ENCODE results near the gene B4GALNT3. TPM values are rescaled to one million over a fixed set of nuclear protein-coding genes. Genes with fewer than 3 reads are reported as not detected.

B4GALNT3 gene
- total and polyA plus RNA-seq, 2 of the 13 experiments (the other 11 are each of a cell fraction or from before 2014, with no cell fraction given): 3.2 to 4.4 TPM

GRCh38 chr12:452667-453210 lies 7.0 kb upstream of the B4GALNT3 start (continued):
- TF ChIP-seq, protein P1, sequence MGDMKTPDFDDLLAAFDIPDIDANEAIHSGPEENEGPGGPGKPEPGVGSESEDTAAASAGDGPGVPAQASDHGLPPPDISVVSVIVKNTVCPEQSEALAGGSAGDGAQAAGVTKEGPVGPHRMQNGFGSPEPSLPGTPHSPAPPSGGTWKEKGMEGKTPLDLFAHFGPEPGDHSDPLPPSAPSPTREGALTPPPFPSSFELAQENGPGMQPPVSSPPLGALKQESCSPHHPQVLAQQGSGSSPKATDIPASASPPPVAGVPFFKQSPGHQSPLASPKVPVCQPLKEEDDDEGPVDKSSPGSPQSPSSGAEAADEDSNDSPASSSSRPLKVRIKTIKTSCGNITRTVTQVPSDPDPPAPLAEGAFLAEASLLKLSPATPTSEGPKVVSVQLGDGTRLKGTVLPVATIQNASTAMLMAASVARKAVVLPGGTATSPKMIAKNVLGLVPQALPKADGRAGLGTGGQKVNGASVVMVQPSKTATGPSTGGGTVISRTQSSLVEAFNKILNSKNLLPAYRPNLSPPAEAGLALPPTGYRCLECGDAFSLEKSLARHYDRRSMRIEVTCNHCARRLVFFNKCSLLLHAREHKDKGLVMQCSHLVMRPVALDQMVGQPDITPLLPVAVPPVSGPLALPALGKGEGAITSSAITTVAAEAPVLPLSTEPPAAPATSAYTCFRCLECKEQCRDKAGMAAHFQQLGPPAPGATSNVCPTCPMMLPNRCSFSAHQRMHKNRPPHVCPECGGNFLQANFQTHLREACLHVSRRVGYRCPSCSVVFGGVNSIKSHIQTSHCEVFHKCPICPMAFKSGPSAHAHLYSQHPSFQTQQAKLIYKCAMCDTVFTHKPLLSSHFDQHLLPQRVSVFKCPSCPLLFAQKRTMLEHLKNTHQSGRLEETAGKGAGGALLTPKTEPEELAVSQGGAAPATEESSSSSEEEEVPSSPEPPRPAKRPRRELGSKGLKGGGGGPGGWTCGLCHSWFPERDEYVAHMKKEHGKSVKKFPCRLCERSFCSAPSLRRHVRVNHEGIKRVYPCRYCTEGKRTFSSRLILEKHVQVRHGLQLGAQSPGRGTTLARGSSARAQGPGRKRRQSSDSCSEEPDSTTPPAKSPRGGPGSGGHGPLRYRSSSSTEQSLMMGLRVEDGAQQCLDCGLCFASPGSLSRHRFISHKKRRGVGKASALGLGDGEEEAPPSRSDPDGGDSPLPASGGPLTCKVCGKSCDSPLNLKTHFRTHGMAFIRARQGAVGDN (CRISPR knock-in tag; IDR thresholded peaks at IDR 0.05): peak; percentile 42; the same call in 1 of the 2 replicates
- no peak for TF ChIP-seq LCORL (IDR thresholded peaks at IDR 0.05)
- TF ChIP-seq LCORL (CRISPR knock-in tag; IDR thresholded peaks at IDR 0.05): no peak
- TF ChIP-seq ATF2 (CRISPR knock-in tag; IDR thresholded peaks at IDR 0.05): no peak
- TF ChIP-seq MIER2 (CRISPR knock-in tag; IDR thresholded peaks at IDR 0.05): no peak
- TF ChIP-seq ZMYM3 (CRISPR knock-in tag; IDR thresholded peaks at IDR 0.05): 0 out of 2 replicates have a peak, but pooled peaks have one; percentile 18
- TF ChIP-seq HOXA5 (CRISPR knock-in tag; IDR thresholded peaks at IDR 0.05): no peak
- no peak for TF ChIP-seq ATAD3A (CRISPR knock-in tag; IDR thresholded peaks at IDR 0.05)
- peak; percentile 34; the same call in 1 of the 2 replicates for TF ChIP-seq ZNF501 (CRISPR knock-in tag; IDR thresholded peaks at IDR 0.05)
- TF ChIP-seq CCDC6 (CRISPR knock-in tag; IDR thresholded peaks at IDR 0.05): no peak
- TF ChIP-seq ZNF577 (CRISPR knock-in tag; IDR thresholded peaks at IDR 0.05; ENCODE audit: borderline replicate concordance, low read depth): no peak
- TF ChIP-seq ZNF124 (CRISPR knock-in tag; IDR thresholded peaks at IDR 0.05): no peak
- TF ChIP-seq ZBTB20 (CRISPR knock-in tag; IDR thresholded peaks at IDR 0.05; ENCODE audit: borderline replicate concordance, low read depth): no peak
- peak; percentile 21; the same call in 1 of the 2 replicates for TF ChIP-seq SMC3 (IDR thresholded peaks at IDR 0.05; ENCODE audit: low read length)
- TF ChIP-seq RBM39 (IDR thresholded peaks at IDR 0.05; ENCODE audit: low read depth, low read length, poor library complexity, severe bottlenecking): peak; percentile 73
- no peak for TF ChIP-seq SATB2 (CRISPR knock-in tag; IDR thresholded peaks at IDR 0.05)
- TF ChIP-seq ZSCAN5A (CRISPR knock-in tag; IDR thresholded peaks at IDR 0.05; ENCODE audit: borderline replicate concordance): no peak
- TF ChIP-seq, protein P2, sequence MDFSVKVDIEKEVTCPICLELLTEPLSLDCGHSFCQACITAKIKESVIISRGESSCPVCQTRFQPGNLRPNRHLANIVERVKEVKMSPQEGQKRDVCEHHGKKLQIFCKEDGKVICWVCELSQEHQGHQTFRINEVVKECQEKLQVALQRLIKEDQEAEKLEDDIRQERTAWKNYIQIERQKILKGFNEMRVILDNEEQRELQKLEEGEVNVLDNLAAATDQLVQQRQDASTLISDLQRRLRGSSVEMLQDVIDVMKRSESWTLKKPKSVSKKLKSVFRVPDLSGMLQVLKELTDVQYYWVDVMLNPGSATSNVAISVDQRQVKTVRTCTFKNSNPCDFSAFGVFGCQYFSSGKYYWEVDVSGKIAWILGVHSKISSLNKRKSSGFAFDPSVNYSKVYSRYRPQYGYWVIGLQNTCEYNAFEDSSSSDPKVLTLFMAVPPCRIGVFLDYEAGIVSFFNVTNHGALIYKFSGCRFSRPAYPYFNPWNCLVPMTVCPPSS (IDR thresholded peaks at IDR 0.05): no peak
- no peak for TF ChIP-seq ASH2L (IDR thresholded peaks at IDR 0.05; ENCODE audit: insufficient read length, low read depth, low read length)
- no peak for TF ChIP-seq TCF7L2 (IDR thresholded peaks at IDR 0.05; ENCODE audit: low read depth, low read length)
- TF ChIP-seq ZMYM4 (CRISPR knock-in tag; IDR thresholded peaks at IDR 0.05): peak; percentile 32; the same call in 1 of the 2 replicates
- TF ChIP-seq ATF7 (IDR thresholded peaks at IDR 0.05): no peak
- no peak for TF ChIP-seq ATF7 (CRISPR knock-in tag; IDR thresholded peaks at IDR 0.05)
